Measurements from ENCODE around the gene FNDC10.
"Not testable (repeated sequence)": the region's sequence is repeated elsewhere in the genome, so short reads cannot be mapped to it uniquely, and the experiment has no call there.

FNDC10 gene

GRCh38 chr1:1599935-1600860 lies at the start of gene FNDC10:
FNDC10 (minus strand) TSS chr1:1600135; CDS start chr1:1600015, 120 bp downstream.
- TF ChIP-seq, protein P1, sequence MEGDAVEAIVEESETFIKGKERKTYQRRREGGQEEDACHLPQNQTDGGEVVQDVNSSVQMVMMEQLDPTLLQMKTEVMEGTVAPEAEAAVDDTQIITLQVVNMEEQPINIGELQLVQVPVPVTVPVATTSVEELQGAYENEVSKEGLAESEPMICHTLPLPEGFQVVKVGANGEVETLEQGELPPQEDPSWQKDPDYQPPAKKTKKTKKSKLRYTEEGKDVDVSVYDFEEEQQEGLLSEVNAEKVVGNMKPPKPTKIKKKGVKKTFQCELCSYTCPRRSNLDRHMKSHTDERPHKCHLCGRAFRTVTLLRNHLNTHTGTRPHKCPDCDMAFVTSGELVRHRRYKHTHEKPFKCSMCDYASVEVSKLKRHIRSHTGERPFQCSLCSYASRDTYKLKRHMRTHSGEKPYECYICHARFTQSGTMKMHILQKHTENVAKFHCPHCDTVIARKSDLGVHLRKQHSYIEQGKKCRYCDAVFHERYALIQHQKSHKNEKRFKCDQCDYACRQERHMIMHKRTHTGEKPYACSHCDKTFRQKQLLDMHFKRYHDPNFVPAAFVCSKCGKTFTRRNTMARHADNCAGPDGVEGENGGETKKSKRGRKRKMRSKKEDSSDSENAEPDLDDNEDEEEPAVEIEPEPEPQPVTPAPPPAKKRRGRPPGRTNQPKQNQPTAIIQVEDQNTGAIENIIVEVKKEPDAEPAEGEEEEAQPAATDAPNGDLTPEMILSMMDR (IDR thresholded peaks at IDR 0.05; ENCODE audit: low read depth, low read length): no peak
- H3K4me3 ChIP-seq (replicated peaks in 1 of 2; ENCODE audit: low read depth in 2 of 2, low read length in 2 of 2): peak within 1 kb of the TSS; percentile 42 to 47
- DNase-seq (ENCODE audit: low read depth in 2 of 2): no peak

DNA sequence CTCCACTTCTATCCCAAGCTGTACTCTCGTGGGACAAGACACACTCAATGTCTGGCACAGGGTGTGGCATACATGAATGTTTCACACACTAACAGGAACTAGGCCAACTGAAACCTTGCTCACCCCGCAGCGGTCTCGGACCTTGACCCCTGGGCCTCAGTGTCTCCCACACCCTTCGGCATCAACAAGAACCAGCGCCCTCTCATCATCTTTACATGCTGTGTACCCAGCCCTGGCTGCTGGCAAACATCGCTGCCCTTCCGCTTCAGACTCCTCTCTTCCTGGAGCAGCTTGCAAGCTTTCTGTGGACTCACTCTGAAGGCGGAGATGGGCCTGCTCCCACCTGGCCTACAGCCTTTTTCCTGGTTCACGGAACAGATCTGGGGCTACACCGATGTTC lies 48.3 kb upstream of the FNDC10 start:
- DNase-seq (ENCODE audit: low read depth in 2 of 2); H3K4me3 ChIP-seq (replicated peaks in 1 of 2; ENCODE audit: low read depth in 2 of 2, low read length in 2 of 2): not testable (repeated sequence)

GRCh38 chr1:1647567-1648241 lies 47.8 kb upstream of the FNDC10 start:
- H3K4me3 ChIP-seq (replicated peaks in 1 of 2; ENCODE audit: low read depth in 2 of 2, low read length in 2 of 2); DNase-seq (ENCODE audit: low read depth in 2 of 2): not testable (repeated sequence)

DNA sequence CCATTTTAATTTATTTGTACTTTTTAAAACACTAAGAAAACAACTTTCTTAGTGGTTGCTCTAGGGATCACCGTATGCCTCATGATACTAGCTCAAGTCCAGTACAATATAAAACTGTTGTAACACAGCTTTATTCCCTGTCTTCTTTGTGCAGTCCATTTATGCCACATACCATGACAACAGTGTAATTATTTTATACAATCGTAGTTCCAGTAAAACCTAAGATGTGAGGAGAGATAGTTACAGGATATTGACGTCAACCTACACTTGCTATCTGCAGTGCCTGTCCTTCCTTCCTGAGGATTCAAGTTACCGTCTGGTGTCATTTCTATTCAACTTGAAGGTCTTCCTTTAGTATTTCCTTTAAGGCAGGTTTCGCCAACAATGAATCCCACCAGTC lies 46.4 kb upstream of the FNDC10 start:
- DNase-seq (ENCODE audit: low read depth in 2 of 2); H3K4me3 ChIP-seq (replicated peaks in 1 of 2; ENCODE audit: low read depth in 2 of 2, low read length in 2 of 2): not testable (repeated sequence)

DNA sequence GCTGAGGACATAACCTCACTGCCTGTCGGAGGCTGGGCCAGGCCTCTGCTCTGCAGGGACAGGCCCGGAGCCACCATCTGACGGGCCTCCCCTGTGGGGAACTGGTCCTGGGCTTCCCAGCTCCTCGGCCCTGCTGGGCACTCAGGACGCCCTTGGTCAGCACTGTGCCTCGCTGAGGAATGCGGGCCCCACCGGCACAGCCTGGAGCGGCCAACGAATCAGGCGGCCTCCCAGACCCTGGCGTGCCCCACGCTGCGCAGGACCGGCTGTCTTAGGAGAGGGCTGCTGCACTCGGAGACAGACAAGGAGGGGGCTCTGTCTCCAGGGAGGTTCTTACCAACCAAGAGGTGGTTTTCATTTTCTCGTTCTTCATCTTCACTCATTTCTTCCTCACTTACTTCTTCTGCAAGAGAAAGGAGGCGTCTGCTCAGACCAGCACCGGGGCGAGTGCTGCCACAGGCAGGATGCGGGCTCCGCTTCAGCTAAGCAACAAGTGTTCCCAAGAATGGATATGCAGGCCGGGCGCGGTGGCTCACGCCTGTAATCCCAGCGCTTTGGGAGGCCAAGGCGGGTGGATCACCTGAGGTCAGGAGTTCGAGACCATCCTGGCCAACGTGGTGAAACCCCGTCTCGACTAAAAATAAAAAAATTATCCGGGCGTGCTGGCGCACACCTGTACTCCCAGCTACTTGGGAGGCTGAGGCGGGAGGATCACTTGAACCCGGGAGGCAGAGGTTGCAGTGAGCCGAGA lies 41.0 kb upstream of the FNDC10 start:
- DNase-seq (ENCODE audit: low read depth in 2 of 2): not testable (repeated sequence)

DNA sequence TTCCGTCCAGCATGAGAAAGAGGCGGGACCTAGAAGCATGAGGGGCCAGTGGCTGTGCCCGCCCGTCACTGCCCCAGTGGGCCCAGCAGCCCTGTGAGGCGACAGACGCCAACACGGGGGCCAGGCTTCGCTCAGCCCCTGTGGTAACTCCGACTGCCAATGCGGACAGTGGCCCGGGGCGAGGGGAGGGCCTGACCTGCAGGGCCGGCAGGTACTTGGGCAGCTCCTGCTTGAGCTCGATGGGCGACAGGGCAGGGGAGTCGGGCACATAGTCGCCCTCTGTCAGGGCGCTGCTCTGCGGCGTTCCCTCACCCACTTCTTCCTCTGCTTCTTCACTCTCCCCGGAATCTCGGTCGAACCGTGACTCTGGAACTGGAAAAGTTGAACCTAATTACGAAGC lies 40.1 kb upstream of the FNDC10 start:
- H3K4me3 ChIP-seq (replicated peaks in 1 of 2; ENCODE audit: low read depth in 2 of 2, low read length in 2 of 2); DNase-seq (ENCODE audit: low read depth in 2 of 2): not testable (repeated sequence)

More for the DNA sequence above, 41.0 kb upstream of the FNDC10 start:
- not testable (repeated sequence) for H3K4me3 ChIP-seq (replicated peaks in 1 of 2; ENCODE audit: low read depth in 2 of 2, low read length in 2 of 2)

DNA sequence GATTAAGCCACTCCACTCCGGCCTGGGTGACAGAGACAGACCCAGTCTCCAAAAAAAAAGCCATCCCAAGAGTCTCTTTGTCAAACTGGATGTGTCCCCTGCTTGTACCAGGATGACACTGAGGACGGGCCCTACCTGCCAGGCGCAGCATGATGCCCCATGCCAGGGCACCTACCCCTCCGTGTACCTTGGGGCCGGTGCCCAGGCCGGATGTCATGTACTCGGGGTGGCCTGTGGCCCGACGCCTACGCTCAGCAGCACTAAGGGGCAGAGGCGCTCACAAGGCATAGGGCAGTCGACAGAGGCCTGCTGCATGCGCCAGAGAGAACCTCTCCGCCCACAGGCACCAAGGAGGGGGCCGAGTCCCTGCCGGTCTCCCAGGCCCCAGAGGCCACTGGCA lies 39.4 kb upstream of the FNDC10 start:
- H3K4me3 ChIP-seq (replicated peaks in 1 of 2; ENCODE audit: low read depth in 2 of 2, low read length in 2 of 2); DNase-seq (ENCODE audit: low read depth in 2 of 2): not testable (repeated sequence)

- H3K4me3 ChIP-seq (replicated peaks in 1 of 2; ENCODE audit: low read depth in 2 of 2, low read length in 2 of 2); DNase-seq (ENCODE audit: low read depth in 2 of 2): not testable (repeated sequence)
Measured at GRCh38 chr1:1638528-1638927, 38.6 kb upstream of the FNDC10 start.

DNA sequence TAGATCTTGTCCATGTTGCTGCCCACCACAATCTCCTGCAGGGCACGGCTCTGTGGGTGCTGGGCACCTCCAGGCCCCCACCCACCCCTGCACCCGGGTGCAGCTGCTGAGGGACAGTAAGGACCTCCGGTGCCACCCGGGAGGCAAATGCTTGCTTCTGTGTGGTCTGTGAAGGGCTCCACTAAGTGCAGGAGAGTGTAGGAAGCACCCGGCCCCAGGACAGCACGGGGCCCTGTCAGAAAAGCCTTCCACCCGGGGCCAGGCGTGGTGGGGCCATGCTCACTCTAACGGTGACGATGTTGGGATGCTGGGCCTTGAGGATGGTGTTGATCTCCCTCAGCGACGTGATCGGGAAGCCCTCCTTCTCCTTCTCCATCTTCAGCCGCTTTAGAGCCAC lies 37.5 kb upstream of the FNDC10 start:
- not testable (repeated sequence) for DNase-seq (ENCODE audit: low read depth in 2 of 2); H3K4me3 ChIP-seq (replicated peaks in 1 of 2; ENCODE audit: low read depth in 2 of 2, low read length in 2 of 2)

DNA sequence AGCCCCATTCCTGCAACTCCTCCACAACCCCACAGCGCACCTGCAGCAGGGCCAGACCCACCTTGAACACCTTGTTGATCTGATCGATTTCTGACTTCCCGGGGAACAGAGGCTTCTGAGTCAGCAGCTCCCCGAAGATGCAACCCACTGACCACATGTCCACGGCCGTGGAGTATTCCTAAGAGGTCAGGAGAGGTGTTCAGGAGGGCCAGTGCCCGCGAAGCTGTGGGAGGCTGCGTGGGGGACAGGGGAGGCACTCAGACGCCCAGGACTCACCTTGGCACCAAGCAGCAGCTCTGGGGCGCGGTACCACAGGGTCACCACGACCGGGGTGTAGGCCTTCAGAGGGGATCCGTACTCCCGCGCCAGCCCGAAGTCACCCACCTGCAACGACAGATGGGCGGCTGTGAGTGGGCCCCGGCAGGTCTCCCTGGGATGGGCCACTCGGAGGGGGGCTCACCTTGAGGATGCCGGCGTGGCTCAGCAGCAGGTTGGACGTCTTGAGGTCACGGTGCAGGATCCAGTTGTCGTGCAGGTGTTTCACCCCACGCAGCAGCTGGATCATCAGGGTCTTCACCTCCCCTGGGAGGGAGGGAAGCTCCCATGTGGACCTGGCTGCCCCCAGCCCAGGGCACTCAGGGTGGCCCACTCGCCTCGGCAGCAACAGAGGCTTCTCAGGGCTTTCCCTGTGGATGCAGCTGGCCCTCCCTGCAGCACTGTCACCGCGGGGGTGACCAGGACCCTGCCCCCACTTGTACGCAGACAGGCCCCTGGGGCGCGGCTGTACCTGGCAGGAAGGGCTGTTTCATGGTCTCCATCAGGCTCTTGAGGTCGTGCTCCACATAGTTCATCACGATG lies 36.9 kb upstream of the FNDC10 start:
- not testable (repeated sequence) for H3K4me3 ChIP-seq (replicated peaks in 1 of 2; ENCODE audit: low read depth in 2 of 2, low read length in 2 of 2); DNase-seq (ENCODE audit: low read depth in 2 of 2)

DNA sequence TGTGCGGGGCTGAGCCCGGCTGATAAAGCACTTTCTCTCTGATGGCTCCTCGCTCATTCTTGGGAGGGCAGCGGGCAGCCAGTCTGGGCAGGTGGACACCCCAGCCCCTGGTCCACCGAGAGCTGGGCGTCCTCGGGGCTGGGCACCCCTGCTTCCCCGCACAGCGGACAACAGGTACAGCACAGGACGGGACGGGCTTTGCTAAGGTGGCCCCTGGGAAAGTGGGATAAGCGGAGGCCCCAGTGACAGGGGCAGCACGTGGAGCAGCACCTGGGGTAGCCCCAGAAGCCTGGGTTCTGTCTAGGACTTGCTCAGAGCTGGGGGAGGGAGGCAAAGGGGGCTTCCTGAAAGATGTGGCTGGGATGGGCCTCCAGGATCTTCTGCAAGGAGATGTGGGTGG lies 34.7 kb upstream of the FNDC10 start:
- DNase-seq (ENCODE audit: low read depth in 2 of 2); H3K4me3 ChIP-seq (replicated peaks in 1 of 2; ENCODE audit: low read depth in 2 of 2, low read length in 2 of 2): not testable (repeated sequence)

DNA sequence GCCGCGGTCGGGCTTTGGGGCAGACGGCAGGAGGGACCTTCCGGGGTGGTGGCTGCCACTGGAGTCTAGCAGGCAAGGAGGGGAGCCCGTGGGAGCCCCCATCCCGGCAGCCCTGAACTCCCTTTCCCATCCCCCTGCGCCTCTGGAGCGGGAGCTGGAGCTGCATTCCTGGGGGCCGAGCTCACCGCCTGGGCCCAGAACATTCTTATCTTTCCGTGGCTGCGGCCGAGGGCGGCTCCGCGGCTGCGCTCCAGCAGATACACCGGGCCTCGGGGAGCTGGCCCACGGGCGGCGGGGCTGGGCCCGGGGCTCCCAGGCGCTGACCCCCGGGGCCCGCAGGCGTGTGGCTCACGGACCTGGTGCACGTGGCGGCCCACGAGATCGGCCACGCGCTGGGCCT lies 33.5 kb upstream of the FNDC10 start:
- DNase-seq (ENCODE audit: low read depth in 2 of 2); H3K4me3 ChIP-seq (replicated peaks in 1 of 2; ENCODE audit: low read depth in 2 of 2, low read length in 2 of 2): not testable (repeated sequence)

Data from cardiac fibroblast (primary cell).